ENCODE results near the gene RBM41. TPM values are rescaled to one million over a fixed set of nuclear protein-coding genes. Genes with fewer than 3 reads are reported as not detected.

Gene RBM41
- total and polyA plus RNA-seq, 7 donors: 4.8 to 28.2 (median 16.9) TPM

GRCh38 chrX:107154787-107155620 lies 36.4 kb upstream of the RBM41 start:
- DNase-seq: no peak
- intact Hi-C loops (cut with DNase I): no loop called here

GRCh38 chrX:107153005-107153404 lies 34.4 kb upstream of the RBM41 start:
- H3K27ac ChIP-seq: no peak overlapping the region
- no peaks in the 10 kb centered on the region for H3K36me3 ChIP-seq
- H3K9me3 ChIP-seq: no peaks in the 10 kb centered on the region
- no peak overlapping the region for H3K4me3 ChIP-seq
- WGBS, 2 donors: 94 to 96% methylated on average over 5 of the region's 5 CpGs
- intact Hi-C loops (cut with DNase I): no loop called here
- TF ChIP-seq POLR2A (IDR thresholded peaks at IDR 0.05) (no peak), CTCF (IDR thresholded peaks at IDR 0.05) (no peak), EP300 (IDR thresholded peaks at IDR 0.05) (no peak), POLR2AphosphoS5 (IDR thresholded peaks at IDR 0.05) (no peak)
- no peaks in the 10 kb centered on the region for H3K4me1 ChIP-seq
- no peaks in the 10 kb centered on the region for H3K27me3 ChIP-seq
- no peak for DNase-seq

More at GRCh38 chrX:107154787-107155620, 36.4 kb upstream of the RBM41 start:
- Histone ChIP-seq H3K4me1 (no peaks in the 10 kb centered on the region), H3K36me3 (no peaks in the 10 kb centered on the region), H3K27ac (no peak overlapping the region), H3K4me3 (no peak overlapping the region), H3K27me3 (no peaks in the 10 kb centered on the region), H3K9me3 (no peaks in the 10 kb centered on the region)
- TF ChIP-seq POLR2AphosphoS5 (IDR thresholded peaks at IDR 0.05) (no peak), CTCF (IDR thresholded peaks at IDR 0.05) (no peak), POLR2A (IDR thresholded peaks at IDR 0.05) (no peak), EP300 (IDR thresholded peaks at IDR 0.05) (no peak)
- WGBS, 2 donors: 88 to 92% methylated on average over 6 of the region's 6 CpGs

GRCh38 chrX:107146670-107147069 lies 28.0 kb upstream of the RBM41 start:
- no peak for DNase-seq
- H3K27me3 ChIP-seq: no peaks in the 10 kb centered on the region
- no peaks in the 10 kb centered on the region for H3K9me3 ChIP-seq
- intact Hi-C loops (cut with DNase I): no loop called here
- no peaks in the 10 kb centered on the region for H3K4me1 ChIP-seq
- no peaks in the 10 kb centered on the region for H3K36me3 ChIP-seq
- H3K4me3 ChIP-seq: no peak overlapping the region
- no peak overlapping the region for H3K27ac ChIP-seq
- TF ChIP-seq POLR2AphosphoS5 (IDR thresholded peaks at IDR 0.05): no peak
- no peak for TF ChIP-seq EP300 (IDR thresholded peaks at IDR 0.05)
- no peak for TF ChIP-seq POLR2A (IDR thresholded peaks at IDR 0.05)
- TF ChIP-seq CTCF (IDR thresholded peaks at IDR 0.05): no peak

- Histone ChIP-seq H3K27ac (no peak overlapping the region), H3K4me1 (no peaks in the 10 kb centered on the region), H3K4me3 (no peak overlapping the region), H3K9me3 (no peaks in the 10 kb centered on the region), H3K27me3 (no peaks in the 10 kb centered on the region), H3K36me3 (no peaks in the 10 kb centered on the region)
- TF ChIP-seq EP300 (IDR thresholded peaks at IDR 0.05) (no peak), POLR2AphosphoS5 (IDR thresholded peaks at IDR 0.05) (no peak), CTCF (IDR thresholded peaks at IDR 0.05) (no peak), POLR2A (IDR thresholded peaks at IDR 0.05) (no peak)
- WGBS, 2 donors: 86 to 95% methylated on average over 1 of the region's 1 CpG
- intact Hi-C loops (cut with DNase I): no loop called here
- no peak for DNase-seq
Observed at GRCh38 chrX:107135965-107136307, 17.3 kb upstream of the RBM41 start.

Measured in sigmoid colon (tissue), 7 donors.